ENCODE data around the gene ADSL.

DNA sequence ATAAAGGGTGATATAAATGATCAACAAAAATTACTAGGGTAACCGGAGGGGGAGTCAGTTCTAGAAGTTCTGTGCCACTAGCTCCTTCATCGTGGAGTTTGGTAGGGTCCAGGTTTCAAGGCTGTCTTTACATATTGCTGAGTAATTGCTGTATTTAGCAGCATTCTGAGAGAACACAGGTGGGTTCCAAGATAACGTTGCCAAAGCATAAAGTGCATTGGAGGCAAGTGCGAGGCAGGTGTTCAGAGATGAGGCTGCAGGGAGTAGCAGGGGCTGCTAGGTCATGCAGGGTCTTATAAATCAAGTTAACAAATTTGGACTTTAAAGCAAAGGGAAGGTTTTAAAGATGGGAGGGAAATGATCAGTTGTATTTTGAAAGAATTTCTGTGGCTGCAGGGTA is 41.9 kb downstream of the ADSL start:
- TF ChIP-seq JUND (IDR thresholded peaks at IDR 0.05) (no peak), SP1 (IDR thresholded peaks at IDR 0.05) (no peak), GABPA (IDR thresholded peaks at IDR 0.05 in 1 of 2, conservative IDR thresholded peaks at IDR 0.05 in 1 of 2) (no peak)
- TF ChIP-seq, protein P1, sequence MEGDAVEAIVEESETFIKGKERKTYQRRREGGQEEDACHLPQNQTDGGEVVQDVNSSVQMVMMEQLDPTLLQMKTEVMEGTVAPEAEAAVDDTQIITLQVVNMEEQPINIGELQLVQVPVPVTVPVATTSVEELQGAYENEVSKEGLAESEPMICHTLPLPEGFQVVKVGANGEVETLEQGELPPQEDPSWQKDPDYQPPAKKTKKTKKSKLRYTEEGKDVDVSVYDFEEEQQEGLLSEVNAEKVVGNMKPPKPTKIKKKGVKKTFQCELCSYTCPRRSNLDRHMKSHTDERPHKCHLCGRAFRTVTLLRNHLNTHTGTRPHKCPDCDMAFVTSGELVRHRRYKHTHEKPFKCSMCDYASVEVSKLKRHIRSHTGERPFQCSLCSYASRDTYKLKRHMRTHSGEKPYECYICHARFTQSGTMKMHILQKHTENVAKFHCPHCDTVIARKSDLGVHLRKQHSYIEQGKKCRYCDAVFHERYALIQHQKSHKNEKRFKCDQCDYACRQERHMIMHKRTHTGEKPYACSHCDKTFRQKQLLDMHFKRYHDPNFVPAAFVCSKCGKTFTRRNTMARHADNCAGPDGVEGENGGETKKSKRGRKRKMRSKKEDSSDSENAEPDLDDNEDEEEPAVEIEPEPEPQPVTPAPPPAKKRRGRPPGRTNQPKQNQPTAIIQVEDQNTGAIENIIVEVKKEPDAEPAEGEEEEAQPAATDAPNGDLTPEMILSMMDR (IDR thresholded peaks at IDR 0.05; ENCODE audit: low read depth, low read length, missing input control): no peak
- TF ChIP-seq, protein P2, sequence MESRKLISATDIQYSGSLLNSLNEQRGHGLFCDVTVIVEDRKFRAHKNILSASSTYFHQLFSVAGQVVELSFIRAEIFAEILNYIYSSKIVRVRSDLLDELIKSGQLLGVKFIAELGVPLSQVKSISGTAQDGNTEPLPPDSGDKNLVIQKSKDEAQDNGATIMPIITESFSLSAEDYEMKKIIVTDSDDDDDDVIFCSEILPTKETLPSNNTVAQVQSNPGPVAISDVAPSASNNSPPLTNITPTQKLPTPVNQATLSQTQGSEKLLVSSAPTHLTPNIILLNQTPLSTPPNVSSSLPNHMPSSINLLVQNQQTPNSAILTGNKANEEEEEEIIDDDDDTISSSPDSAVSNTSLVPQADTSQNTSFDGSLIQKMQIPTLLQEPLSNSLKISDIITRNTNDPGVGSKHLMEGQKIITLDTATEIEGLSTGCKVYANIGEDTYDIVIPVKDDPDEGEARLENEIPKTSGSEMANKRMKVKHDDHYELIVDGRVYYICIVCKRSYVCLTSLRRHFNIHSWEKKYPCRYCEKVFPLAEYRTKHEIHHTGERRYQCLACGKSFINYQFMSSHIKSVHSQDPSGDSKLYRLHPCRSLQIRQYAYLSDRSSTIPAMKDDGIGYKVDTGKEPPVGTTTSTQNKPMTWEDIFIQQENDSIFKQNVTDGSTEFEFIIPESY (IDR thresholded peaks at IDR 0.05): no peak
- TF ChIP-seq, protein P3, sequence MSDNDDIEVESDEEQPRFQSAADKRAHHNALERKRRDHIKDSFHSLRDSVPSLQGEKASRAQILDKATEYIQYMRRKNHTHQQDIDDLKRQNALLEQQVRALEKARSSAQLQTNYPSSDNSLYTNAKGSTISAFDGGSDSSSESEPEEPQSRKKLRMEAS (IDR thresholded peaks at IDR 0.05): no peak

Data from liver (tissue), 3 donors.